Measurements from ENCODE around the gene TMTC3.

DNA sequence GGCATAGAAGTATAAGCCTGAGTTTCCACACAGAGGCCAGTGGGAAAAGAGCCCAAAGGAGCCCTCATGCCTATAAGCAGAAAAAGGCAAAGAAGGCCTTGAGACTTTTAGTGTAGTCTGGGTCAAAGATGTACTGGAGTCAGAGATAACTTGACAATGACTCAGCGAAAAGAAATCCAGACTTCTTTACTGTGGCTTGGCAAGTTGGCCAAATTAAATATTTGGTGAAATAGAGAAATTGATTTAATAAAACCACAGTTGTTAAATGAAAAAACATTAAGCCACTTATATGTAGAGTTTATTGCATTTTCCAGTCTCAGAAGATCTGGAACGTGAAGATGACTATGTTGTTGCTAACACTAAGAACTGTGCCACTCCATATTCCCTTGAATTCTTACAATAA lies 105.1 kb downstream of the TMTC3 start:
- TF ChIP-seq GATA2 (IDR thresholded peaks at IDR 0.05; ENCODE audit: insufficient read depth, insufficient read length, low read depth, low read length) (peak; percentile 55), EZH2 (IDR thresholded peaks at IDR 0.05; ENCODE audit: borderline replicate concordance, low read depth, low read length, severe bottlenecking) (no peak)

Measured in endothelial cell of umbilical vein (primary cell).